DOHH2 (cell line): ENCODE results near the gene ARL15.

Experiments
- CTCF ChIP-seq: fragments of 200-600 bp; sonication (generic); IDR thresholded peaks from one replicate; pipeline ENCODE4 v1.5.1; 2014; ENCODE audit warnings: antibody characterized with exemption, mild to moderate bottlenecking, low read depth, low read length; ENCODE audit not compliant: poor library complexity, severe bottlenecking
- EZH2phosphoT487 ChIP-seq: fragments of 200-600 bp; sonication (generic); IDR thresholded peaks from 2 replicates; pipeline ENCODE4 v1.6.1; 2017; ENCODE audit warnings: borderline replicate concordance, mild to moderate bottlenecking, antibody characterized with exemption, low read length, moderate library complexity, mixed read lengths

- TF ChIP-seq CTCF, result no peak
- no peak for TF ChIP-seq EZH2phosphoT487
Measured at GRCh38 chr5:54146916-54147315, 163.5 kb downstream of the ARL15 start.
